GM19035 (cell line): ENCODE results near the gene PCNT.

Source experiments
- ATAC-seq: cut with Tn5 transposase; IDR thresholded peaks from one replicate; pipeline ENCODE4 v1.9.1; 2021; ENCODE audit not compliant: unreplicated experiment

PCNT gene, protein sequence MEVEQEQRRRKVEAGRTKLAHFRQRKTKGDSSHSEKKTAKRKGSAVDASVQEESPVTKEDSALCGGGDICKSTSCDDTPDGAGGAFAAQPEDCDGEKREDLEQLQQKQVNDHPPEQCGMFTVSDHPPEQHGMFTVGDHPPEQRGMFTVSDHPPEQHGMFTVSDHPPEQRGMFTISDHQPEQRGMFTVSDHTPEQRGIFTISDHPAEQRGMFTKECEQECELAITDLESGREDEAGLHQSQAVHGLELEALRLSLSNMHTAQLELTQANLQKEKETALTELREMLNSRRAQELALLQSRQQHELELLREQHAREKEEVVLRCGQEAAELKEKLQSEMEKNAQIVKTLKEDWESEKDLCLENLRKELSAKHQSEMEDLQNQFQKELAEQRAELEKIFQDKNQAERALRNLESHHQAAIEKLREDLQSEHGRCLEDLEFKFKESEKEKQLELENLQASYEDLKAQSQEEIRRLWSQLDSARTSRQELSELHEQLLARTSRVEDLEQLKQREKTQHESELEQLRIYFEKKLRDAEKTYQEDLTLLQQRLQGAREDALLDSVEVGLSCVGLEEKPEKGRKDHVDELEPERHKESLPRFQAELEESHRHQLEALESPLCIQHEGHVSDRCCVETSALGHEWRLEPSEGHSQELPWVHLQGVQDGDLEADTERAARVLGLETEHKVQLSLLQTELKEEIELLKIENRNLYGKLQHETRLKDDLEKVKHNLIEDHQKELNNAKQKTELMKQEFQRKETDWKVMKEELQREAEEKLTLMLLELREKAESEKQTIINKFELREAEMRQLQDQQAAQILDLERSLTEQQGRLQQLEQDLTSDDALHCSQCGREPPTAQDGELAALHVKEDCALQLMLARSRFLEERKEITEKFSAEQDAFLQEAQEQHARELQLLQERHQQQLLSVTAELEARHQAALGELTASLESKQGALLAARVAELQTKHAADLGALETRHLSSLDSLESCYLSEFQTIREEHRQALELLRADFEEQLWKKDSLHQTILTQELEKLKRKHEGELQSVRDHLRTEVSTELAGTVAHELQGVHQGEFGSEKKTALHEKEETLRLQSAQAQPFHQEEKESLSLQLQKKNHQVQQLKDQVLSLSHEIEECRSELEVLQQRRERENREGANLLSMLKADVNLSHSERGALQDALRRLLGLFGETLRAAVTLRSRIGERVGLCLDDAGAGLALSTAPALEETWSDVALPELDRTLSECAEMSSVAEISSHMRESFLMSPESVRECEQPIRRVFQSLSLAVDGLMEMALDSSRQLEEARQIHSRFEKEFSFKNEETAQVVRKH (N-terminal part only)

DNA sequence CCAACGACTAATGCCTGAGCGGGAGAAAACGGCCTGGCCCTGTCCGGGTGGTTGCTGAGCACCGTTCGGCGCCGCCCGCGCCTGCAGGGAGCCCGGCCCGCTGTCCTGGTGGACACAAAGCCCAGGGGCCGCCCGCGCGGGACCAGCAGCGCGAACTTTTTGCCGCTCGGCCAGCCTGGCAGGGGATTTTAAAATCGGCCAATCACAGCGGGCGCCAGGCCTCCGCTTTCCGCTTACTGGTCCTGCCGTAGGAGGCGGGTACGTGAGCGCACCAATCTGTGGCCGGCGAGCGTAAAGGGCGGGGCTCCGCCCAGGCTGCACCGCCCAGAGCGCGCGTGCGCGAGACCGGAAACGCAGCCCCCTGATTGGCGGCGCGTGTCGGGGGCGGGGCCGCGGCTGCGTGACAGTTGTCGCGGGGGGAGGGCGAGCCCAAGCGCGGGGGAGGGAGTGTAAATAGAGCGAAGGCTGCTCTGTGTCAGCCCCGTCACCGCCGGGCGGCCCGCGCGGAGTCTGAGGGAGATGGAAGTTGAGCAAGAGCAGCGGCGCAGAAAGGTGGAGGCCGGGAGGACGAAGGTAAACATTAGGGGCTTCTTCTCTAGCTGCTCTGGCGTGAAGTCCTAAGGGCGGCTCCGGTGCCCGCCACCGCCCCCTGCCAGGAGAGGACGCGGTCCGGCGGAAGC, at the start of gene PCNT, which contains the start of gene C21orf58:
Gene PCNT (plus strand): TSS at position 447 of the 680 bp plus-strand sequence. CDS start 73 bp downstream, at position 520.
Gene C21orf58 (minus strand): TSS at position 161 of the 680 bp plus-strand sequence. CDS start 1,132 bp downstream, outside the sequence.
- peak; percentile 78 for ATAC-seq

DNA sequence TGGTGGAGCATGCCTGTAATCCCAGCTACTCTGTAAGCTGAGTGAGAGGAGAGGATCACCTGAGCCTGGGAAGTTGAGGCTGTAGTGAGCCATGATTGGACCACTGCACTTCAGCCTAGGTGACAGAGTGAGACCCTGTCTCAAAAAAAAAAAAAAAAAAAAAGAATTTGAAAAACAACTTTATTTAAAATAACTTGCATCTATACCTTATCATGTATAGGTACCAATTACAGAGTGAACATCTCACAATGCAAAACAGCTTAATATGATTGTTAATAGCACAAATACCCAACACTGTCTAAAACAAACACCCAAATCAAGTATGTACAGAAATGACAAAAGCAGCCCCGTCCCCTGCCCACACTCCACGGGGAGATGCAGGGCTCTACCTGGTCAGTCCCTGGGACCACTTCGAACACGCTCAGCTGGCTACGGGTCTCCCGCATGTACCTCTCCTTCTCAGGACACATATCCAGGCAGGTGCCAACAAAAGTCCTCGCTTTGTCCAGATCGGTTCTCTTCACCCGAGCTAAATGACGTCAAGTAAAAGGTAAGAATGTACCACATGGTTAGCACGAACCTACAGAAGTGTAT, 49.1 kb upstream of the PCNT start:
- no peak for ATAC-seq

DNA sequence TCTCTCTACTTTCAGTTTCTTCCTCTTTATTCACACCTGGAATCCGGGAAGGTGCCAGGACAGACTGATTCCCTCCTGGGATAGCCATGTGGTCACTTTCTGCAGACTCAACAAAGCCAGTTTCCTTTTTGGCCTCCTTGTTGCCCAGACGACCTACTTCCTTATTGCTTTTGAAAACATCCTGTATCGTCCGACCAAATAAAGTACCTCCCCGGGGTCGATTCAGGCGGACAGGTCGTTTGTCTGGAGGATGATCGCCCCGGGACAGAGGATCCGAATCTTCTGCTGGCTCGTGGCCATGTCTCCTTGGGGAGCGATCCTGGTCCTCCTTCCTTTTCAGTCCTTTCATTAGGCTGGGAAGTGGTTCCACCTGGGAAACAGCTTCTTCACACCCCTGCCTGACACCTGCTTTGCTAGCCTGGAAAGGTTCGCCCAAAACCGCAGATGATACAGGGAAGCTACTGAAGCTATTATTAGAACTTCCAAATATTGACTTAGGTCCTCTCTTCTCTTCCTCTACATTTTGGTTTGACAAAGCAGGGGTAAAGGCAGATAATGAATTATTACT, 39.8 kb upstream of the PCNT start:
- ATAC-seq, result no peak

DNA sequence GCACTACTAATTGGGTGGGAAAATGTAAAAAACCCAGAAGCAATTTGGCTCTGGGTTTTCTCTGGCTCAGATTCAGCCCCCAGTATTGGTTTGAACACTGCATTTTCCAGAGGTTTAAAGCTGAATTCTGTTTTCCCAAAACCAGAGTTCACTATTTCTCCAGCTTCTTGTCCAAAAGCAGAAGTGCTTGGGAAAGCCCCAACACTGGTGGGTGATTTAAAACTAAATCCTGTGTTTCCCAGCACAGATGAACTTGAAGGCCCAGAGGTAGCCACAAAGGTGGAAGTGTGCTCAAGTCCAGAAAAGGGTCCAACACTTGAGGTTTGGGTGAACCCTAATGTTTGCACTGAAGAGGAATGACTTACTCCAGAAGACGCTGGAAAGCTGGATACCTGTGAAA, 39.2 kb upstream of the PCNT start:
- no peak for ATAC-seq

DNA sequence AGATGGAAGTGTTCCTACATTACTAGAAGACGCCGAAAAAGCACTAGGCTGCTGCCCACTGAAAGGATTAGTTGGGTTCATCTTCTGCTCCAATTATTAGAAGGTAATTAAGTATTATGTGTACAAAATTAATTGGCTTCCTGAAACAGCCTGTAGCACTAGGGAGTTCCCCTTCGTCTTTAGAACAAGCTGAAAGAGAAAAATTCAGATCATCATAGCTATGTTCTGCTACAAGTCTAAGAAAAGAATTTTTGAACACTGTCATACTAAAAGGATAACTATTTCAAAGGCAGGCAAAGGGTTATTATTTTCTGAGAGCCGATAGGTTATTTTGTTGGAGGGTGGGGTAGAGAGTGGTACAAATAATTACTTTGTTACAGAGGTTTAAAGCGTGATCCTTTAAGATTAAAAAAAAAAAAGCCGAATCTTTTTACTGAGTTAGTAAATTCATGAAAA, 38.7 kb upstream of the PCNT start, which contains the start of gene MCM3AP:
Gene MCM3AP (minus strand): TSS at position 406 of the 456 bp plus-strand sequence. CDS start 325 bp downstream, at position 81.
- no peak for ATAC-seq

DNA sequence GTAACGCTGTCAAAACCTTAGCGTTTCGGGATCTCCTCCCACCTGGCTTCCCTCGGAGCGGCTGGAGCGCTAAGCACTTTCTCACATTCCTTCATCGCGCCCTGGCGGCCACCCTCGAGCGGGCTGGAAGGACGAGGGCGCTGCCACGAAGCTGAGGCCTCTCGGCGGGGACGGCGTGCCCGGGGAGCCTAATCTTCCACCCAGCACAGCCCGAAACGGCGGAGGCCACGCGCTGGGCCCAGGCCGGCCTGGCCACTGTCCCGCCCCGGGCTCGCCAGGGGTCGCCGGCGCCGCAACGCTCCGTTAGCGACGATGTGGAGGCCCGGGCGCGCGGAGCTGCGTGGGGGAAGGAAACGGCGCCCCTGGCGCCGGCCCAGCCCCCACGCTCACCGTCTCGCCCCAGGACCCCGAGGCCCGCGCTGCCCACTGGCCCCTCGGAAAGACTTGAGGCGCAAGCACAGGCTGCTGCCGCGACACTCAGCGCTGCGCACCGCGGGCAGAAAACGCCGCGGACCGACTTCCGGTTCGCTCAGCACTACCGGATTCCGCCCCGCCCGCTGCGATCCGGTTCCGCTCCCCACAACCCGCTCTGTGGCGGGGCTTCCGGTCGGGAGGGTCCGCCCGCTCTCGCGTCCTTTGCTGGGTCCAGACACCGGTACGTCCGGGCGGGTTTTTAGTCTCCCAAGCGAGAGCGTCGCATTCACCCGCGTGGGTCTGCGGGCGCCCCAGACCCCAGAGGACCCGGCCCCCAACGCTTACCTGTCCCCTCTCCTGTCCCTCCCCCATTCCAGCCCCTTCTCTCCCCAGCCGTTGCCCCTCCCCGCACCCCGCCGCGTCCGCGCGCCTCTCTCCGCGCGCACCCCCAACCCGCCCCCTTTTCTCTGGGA, 38.0 kb upstream of the PCNT start, which contains the start of gene YBEY:
Gene YBEY (plus strand): TSS at position 582 of the 887 bp plus-strand sequence. CDS start 572 bp downstream, outside the sequence.
- peak; percentile 95 for ATAC-seq

DNA sequence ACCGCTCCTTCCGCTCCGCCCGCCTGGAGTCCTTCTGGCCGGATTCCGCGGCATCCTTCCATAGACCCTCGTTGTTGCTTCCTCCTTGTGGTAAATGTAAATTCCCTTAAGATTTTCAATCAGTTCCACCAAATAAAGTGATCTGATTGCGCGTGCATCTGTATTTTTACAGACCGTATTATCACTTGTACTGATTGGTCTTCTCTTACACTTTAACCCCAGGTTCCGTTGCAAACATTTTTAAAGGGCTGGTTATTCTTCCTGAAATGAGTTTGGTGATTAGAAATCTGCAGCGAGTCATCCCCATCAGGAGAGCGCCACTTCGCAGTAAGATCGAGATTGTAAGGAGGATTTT, 37.3 kb upstream of the PCNT start:
- ATAC-seq, result peak; percentile 1

DNA sequence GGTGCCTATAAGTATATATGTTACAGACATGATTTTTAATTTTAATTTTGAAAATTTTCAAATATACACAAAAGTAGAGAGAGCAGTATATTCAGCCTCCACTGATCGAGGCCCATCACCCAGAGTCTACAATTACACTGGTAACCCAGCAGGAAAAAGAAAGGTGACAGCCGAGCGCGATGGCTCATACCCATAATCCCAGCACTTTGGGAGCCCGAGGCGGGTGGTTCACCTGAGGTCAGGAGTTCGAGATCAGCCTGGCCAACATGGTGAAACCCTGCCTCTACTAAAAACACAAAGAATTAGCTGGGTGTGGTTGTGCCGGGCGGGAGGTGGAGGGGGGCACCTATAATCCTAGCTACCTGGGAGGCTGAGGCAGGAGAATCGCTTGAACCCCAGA, 36.4 kb upstream of the PCNT start:
- ATAC-seq, result no peak

DNA sequence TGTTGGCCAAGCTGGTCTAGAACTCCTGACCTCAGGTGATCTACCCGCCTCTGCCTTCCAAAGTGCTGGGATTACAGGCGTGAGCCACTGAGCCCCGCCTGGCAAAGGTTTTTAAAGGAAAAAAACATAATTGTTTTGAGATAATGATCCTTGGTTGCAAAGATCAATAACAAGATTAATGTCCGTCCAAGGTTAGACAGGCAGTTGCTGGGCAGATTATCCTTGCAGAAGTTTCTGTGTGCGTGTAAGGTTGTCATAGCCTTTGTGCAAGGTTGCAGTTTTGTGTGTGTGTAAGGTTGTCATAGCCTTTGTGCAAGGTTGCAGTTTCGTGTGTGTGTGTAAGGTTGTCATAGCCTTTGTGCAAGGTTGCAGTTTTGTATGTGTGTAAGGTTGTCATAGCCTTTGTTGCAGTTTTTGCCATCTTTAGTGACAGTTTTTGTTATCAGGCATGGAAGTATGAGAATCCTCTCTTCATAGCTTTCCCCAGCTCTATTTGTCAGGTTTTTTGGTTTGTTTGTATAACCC, 34.2 kb upstream of the PCNT start:
- no peak for ATAC-seq

DNA sequence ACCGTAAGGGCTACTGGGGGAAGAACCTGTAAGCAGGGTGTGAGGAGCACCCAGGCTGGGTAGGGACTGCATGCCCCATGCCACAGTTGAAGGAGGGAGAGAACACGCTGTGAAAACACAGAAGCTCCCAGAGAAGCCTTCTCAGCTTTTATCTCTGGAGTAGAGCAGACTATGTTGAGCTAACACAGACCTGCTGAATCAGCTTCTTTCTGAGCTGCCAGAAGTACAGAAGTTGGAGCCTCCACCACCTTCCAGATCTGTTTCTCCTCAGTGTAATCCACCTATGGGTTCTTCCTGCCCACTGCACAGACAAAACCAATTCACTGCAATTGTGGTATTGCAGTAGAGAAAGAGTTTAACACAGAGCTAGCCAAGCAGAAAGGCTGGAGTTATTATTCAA, 32.4 kb upstream of the PCNT start:
- no peak for ATAC-seq

DNA sequence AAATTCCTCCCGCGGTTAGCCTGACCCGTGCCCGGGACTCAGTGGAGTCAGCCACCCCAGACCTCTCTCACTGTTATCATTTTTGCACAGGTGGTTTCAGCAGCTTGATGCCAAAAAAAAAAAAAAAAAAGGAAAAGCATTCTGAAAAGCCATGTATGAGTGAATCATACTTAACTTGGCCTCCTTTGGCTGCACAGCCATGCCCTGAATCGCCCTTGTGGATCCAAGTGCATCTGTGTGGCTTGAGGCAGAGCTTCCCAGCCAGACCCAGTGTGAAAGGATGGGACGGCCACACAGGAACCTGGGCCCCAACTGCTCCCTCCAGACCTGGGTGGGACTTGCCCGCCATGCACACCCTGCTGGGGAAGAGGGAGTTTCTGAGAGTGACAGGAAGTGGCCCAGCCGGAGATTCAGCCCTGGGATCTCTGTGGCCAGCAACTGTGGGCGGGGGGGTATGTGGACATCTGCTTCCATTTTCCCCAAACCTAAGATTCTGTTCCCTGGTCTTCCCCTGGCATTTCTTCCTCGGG, 29.2 kb upstream of the PCNT start:
- ATAC-seq, result no peak

DNA sequence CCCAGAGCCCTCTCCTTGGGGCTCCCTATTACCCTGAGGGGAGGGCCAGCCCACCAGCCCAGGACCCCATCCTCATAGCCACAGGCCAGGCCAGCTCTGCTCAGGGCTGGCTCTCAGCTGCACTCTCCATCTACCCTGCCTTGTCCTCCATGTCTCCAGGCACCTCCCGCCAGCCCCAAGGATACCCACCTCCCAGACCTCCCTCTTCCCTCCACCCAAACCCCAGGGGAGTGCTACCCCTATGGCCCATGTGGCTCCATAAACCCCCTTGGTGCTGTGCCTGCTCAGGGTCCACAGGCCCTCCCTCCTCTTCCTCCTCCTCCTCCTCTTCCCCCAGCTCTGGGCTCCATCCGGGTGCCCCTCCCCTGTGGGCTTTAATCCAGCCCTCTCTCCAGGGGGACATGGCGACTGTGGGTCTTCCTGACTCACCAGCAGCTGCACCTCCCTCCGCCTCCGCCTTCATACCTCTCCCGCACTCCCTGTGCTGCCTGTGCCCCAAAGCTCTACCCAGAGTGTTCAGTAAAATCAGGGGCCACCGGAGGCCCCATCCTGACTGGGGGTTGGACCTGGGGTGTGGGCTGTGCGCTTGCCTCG, 28.7 kb upstream of the PCNT start:
- no peak for ATAC-seq

DNA sequence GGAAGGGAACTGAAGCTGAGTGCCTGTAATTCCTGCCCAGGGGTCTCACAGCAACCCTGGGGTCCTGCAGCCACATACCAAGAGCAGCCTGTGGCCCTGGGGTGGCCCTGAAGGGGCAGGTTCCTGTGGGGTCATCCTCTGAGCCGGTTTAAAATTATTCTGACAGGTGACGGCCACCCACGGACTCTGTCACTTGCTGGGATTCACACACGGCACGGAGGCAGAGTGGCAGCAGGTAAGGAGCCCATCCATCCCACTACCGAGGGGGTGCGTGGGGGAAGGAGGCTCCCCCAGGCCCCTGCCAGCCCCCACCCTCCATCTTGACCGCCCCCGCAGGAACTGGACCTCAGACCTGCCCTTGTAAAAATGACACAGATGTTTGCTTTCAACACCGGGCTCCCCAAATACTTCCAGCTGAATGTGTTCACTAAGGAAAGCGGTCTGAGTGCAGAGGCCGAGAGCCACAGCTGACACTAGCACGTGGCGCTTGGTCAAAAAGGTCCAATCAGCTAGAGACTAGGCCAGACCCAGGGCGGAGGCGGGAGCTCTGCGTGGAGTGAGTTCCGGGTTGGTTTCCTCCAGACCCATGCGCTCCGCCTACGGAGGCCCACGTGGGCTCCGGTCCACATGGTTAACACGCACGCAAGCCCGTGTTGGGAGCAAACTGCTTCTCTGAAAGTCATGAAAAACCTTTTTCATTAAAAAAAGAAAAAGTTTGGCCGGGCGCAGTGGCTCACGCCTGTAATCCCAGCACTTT, 27.8 kb upstream of the PCNT start:
- no peak for ATAC-seq

DNA sequence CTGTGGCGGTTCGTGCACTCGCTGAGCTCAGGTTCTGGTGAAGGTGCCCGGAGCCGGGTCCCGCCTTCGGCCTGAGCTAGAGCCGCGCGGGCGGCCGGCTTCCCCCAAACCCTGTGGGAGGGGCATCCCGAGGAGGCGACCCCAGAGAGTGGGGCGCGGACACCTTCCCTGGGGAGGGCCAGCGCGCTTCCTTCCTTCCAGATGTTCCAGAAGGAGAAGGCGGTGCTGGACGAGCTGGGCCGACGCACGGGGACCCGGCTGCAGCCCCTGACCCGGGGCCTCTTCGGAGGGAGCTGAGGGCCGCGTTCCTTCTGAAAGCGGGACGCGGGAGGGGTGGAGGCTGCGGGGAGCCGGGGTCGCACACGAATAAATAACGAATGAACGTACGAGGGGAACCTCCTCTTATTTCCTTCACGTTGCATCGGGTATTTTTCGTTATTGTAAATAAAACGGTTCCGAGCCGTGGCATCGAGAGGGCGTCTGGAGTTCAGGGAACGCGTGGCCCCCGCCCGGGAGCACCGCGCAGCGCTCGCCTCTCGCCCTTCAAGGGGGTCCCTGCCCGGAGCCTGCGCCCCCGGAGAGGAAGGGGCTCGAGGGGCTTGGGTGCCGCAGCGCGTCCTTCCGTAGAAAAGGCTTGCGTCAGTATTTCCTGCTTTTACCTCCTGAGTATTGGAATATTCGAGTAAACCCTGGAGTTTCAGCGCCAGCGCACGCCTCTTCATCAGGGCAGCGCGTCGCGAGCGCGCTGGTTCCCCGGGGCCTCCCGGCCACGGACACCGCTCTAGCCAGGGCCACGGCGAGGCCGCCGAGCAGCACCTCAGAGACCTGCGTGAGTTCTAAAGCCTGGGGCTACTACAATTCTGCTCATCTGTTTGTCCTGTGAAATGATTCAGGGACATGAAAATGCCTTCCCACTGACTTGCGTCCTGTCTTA, 26.4 kb upstream of the PCNT start:
- no peak for ATAC-seq

DNA sequence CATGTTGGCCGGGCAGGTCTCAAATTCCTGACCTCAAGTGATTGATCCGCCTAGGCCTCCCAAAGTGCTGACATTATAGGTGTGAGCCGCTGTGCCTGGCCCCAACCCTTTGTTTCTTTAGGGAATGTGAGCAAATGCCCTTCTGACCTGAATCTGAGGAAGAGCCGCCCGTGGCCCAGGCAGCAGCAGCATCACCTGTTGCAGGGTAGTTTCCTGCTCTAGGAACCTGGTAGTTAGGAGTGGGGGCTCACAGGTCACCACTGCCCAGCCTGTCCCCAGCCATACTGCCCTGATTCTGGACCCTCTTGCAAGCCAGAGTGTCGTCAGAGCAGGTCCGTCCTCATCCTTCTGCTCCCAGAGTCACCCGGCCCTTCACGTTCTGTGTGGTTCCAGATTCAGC, 24.8 kb upstream of the PCNT start:
- ATAC-seq, result no peak

DNA sequence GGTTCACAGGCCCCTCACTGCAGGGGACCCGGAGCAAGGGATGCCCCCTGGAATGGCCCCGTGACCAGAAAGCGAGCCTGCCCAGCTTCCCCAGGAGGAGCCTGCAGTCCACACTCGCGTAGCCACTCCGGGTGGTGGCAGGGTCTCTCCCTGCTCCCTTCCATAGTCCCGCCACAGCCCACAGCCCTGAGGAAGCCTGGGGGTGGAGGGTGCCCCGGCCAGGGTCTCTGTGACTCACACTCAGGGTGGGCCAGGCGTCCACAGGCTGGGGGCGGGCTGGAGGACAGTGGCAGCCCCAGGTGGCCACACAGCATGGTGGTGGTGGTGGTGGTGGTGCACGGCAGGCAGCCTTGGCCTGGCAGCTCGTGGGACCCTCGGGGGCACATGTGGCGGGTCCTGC, 22.2 kb upstream of the PCNT start:
- ATAC-seq, result no peak
